Aorta (tissue), 5 donors: ENCODE data around the gene ADAP1. TPM values are rescaled to one million over a fixed set of nuclear protein-coding genes. Genes with fewer than 3 reads are reported as not detected.
A peak's percentile ranks its signal among the peaks of the same experiment; 100 is the strongest.

ENCODE experiments used
- ATAC-seq: fragments of 200-7000 bp; cut with Tn5 transposase; one replicate; pipeline ENCODE4 v1.9.1; 2022; ENCODE audit warnings: moderate library complexity; ENCODE audit not compliant: low FRiP score
- DNase-seq, 2 donors: peaks; one replicate each; pipeline ENCODE4 v3.0.0-alpha.2; 2020
- H3K27ac ChIP-seq, 2 donors: one replicate each; pipeline ENCODE4 v1.5.1; 2013; ENCODE audit warnings: low read length in 2 of 2, mild to moderate bottlenecking in 2 of 2, moderate library complexity in 2 of 2, control low read depth in 1 of 2, inconsistent platforms in 1 of 2, low read depth in 1 of 2
- H3K27me3 ChIP-seq, 2 donors: one replicate each; pipeline ENCODE4 v1.6.1; 2013; ENCODE audit warnings: control low read depth in 1 of 2, low read length in 1 of 2, mild to moderate bottlenecking in 1 of 2, moderate library complexity in 1 of 2; ENCODE audit not compliant: insufficient read depth in 2 of 2, control insufficient read depth in 1 of 2
- H3K36me3 ChIP-seq, 2 donors: one replicate each; pipeline ENCODE4 v1.6.1; 2013; ENCODE audit warnings: control low read depth in 1 of 2, low read length in 1 of 2, mild to moderate bottlenecking in 1 of 2; ENCODE audit not compliant: insufficient read depth in 2 of 2, control insufficient read depth in 1 of 2
- H3K4me1 ChIP-seq, 2 donors: one replicate each; pipeline ENCODE4 v1.6.1; 2013; ENCODE audit warnings: low read length in 2 of 2, control low read depth in 1 of 2, mild to moderate bottlenecking in 1 of 2, moderate library complexity in 1 of 2; ENCODE audit not compliant: insufficient read depth in 2 of 2, control insufficient read depth in 1 of 2
- H3K4me3 ChIP-seq, 2 donors: one replicate each; pipeline ENCODE4 v1.5.1; 2013; ENCODE audit warnings: low read length in 2 of 2, control low read depth in 1 of 2, mild to moderate bottlenecking in 1 of 2
- H3K9me3 ChIP-seq: one replicate; pipeline ENCODE4 v1.6.1; 2013; ENCODE audit warnings: mild to moderate bottlenecking, low read length; ENCODE audit not compliant: control insufficient read depth
- WGBS, 2 donors: extraction: QIAGEN DNeasy Blood & Tissue Kit; methylation state at CpG; one replicate each; pipeline ENCODE4 v1.1.7; 2013; 5-methylcytosine and 5-hydroxymethylcytosine counted together
- intact Hi-C, 2 donors: fragments of 100-400 bp; cut with DNase I; formaldehyde crosslinking; loops; one replicate each; pipeline versions ENCODE4 v1.14.2 to v1.15.0; 2022
- polyA plus RNA-seq, 2 donors: library from polyadenylated mRNA; stranded (reverse); fragments of 200-250 nt; gene quantifications; one replicate each; pipeline ENCODE4 v1.2.3, GENCODE V29; 2013
- total RNA-seq, 2 donors: library from RNA; stranded (reverse); fragmentation: NEBNext Ultra II Directional; extraction: Animal tissue kit (Norgen Biotek cat#: 25700); gene quantifications; one replicate each; pipeline ENCODE4 v1.2.1, GENCODE V29; 2021
- donor health status: healthy with polysubstance abuse.
- donor health status: Bipolar disorder and iron deficiency.
- donor health status: DM: no; HTN: no; CAD: no.
- donor health status: DM: no; HTN: no; CAD: no.
- donor health status: DM: yes; HTN: yes; CAD: no.

Gene ADAP1
- total and polyA plus RNA-seq, 4 donors = 4.3 to 16.9 (median 11.4) TPM

DNA sequence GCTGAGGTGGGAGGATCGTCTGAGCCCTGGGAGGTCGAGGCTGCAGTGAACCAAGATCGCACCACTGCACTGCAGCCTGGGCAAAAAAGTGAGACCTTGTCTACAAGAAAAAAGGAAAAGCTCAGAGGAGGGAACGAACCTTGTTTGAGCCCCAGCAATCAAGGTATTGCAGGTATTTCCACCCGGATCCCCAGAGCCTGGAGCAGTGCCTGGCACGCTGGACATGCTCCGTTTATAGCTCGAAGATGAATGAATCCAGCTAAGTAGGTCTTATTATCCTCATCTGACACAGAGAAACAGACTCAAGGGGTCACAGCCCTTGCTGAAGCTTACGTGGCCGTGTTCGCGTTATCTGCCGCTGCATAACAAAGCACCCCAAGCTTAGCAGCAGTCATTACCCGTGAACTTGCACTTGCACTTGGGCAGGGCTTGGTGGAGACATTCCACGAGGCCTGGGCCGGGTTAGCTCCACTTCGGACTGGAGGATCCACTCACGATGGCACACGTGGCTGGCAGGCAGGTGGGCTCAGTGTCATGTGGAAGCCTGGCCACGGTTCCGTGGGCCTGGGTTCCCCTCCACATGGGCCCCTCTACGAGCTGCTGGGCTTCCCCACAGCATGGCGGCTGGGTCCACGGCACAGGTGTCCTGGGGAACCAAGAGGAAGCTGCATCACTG, 24.1 kb upstream of the ADAP1 start:
- ATAC-seq = no peak
- whole genome bisulfite sequencing, 2 donors = 86 to 90% methylated on average over 24 of the region's 24 CpGs
- no peaks in the 10 kb centered on the region for H3K9me3 ChIP-seq
- H3K36me3 ChIP-seq = no peaks in the 10 kb centered on the region
- DNase-seq = no peak
- no peaks in the 10 kb centered on the region for H3K4me1 ChIP-seq
- intact Hi-C loops = loop anchor here in 1 of 2 donors (5.0 kb wide), 1 partner anchor 164 kb away; no protein-coding TSS in a partner anchor
- H3K27me3 ChIP-seq = no peaks in the 10 kb centered on the region
- H3K4me3 ChIP-seq = no peak overlapping the region
- H3K27ac ChIP-seq = no peak overlapping the region

DNA sequence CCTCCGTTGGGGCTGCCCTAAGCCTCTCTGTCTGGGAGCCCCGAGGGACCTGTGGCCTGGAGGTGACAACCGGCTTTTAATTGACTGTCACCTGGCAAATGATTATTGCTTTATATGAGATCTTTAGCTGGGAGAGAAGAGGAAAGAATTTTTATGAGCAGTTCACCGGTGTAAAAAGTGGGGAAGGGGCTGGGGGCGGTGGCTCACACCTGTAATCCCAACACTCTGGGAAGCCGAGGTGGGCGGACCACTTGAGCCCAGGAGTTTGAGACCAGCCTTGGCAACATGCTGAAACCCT, 23.5 kb upstream of the ADAP1 start:
- Histone ChIP-seq H3K4me3 (no peak overlapping the region), H3K36me3 (no peaks in the 10 kb centered on the region), H3K9me3 (no peaks in the 10 kb centered on the region), H3K4me1 (no peaks in the 10 kb centered on the region), H3K27ac (no peak overlapping the region), H3K27me3 (no peaks in the 10 kb centered on the region)
- 77 to 78% methylated on average over 7 of the region's 7 CpGs for WGBS, 2 donors
- DNase-seq = no peak
- intact Hi-C loops = loop anchor here in 1 of 2 donors (5.0 kb wide), 1 partner anchor 164 kb away; no protein-coding TSS in a partner anchor
- no peak for ATAC-seq

DNA sequence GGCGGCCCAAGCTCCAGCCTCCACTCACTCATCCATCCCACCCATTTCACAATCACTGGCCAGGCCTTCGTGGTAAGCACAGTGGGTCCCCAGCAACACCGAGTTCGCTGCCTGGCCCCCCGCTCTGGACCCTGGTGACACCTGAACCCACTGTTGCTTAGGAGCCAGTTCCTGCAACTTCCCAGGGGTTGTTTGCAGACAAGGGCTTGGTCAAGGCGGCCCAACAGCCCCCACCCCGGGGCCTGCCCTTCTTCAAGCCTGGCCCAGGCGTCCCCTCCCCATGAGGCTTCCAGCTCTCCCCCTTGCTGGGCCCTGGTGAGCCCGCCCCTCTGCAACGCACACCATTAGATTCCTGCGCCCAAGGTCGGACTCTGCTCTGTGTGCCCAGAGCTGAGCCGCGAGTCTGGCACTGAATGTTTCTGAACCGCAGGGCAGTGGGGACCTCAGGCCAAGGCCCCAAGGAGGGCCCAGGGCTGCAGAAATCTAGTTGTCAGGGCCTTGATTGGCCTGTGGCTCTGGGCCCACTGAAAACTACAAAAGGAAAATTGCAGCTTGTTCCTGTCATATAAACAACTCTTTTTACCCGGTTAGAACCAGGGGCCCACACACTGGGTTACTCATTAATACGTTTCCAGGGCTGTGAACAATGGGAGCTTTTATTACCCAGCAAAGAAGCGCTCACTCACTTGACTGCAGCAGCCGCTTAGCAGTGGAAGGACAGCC, 23.0 kb upstream of the ADAP1 start:
- Histone ChIP-seq H3K27ac (no peak overlapping the region), H3K9me3 (no peaks in the 10 kb centered on the region), H3K36me3 (no peaks in the 10 kb centered on the region), H3K4me1 (no peaks in the 10 kb centered on the region), H3K27me3 (no peaks in the 10 kb centered on the region), H3K4me3 (no peak overlapping the region)
- WGBS, 2 donors = 74 to 76% methylated on average over 19 of the region's 19 CpGs
- intact Hi-C loops = loop anchor here in 1 of 2 donors (5.0 kb wide), 1 partner anchor 165 kb away; no protein-coding TSS in a partner anchor
- ATAC-seq (no peak), DNase-seq (no peak)

DNA sequence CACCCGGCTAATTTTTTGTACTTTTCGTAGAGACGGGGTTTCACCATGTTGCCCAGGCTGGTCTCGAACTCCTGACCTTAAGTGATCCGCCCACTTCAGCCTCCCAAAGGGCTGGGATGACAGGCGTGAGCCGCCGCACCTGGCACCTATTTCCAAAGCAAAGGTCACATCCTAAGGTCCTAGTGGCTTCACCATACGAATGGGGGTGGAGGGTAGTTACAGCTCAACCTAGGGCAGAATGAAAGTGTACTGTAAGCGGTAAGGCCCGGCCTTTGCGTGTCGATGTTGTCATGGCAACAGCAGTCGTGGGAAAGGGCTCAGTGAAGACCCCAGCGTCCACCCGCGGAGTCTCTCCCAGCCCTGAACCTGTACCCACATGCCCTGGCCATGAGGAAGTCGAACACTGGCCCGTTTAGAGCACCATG, 22.4 kb upstream of the ADAP1 start:
- H3K36me3 ChIP-seq = peaks cover 0 to under 1% of the 10 kb centered on the region in 2 donors
- H3K4me1 ChIP-seq = no peaks in the 10 kb centered on the region
- no peaks in the 10 kb centered on the region for H3K9me3 ChIP-seq
- intact Hi-C loops = loop anchor here in 1 of 2 donors (5.0 kb wide), 1 partner anchor 165 kb away; no protein-coding TSS in a partner anchor
- WGBS, 2 donors = 81 to 83% methylated on average over 19 of the region's 19 CpGs
- DNase-seq = no peak
- no peak for ATAC-seq
- no peak overlapping the region for H3K27ac ChIP-seq
- H3K27me3 ChIP-seq = no peaks in the 10 kb centered on the region
- no peak overlapping the region for H3K4me3 ChIP-seq

DNA sequence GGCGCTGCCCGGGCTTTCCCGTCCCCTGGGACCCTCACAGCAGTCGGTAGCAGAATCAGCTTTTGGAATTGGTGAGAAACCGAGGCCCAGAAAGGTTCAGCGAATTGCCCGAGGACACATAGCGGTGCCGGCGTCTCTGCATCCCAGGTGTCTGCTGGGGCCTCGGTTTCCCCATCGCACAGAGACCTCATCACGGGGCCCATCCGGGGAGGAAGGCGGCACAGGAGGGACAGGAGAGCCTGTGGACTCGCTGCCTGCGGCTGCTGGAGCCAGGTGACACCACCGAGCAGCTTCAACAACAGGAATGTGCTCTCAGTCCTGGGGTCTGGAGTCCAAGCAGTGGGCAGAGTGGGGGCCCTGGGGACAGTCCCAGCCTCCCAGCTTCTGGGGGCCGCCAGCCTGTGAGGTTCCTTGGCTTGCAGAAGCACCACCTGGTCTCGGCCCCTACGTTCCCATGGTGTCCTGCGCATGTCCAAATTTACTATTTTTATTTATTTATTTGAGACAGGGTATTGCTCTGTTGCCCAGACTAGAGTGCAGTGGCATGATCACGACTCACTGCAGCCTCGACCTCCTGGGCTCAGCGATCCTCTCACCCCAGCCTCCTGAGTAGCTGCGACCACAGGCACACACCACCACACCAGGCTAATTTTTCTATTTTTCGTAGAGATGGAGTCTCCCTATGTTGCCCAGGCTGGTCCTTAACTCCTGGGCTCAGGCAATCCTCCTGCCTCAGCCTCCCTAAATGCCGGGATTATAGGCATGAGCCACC, 21.4 kb upstream of the ADAP1 start:
- intact Hi-C loops = loop anchor here in 1 of 2 donors (5.0 kb wide), 1 partner anchor 166 kb away; no protein-coding TSS in a partner anchor
- no peaks in the 10 kb centered on the region for H3K27me3 ChIP-seq
- 45 to 50% methylated on average over 28 of the region's 28 CpGs for WGBS, 2 donors
- H3K9me3 ChIP-seq = no peaks in the 10 kb centered on the region
- no peak overlapping the region for H3K27ac ChIP-seq
- H3K36me3 ChIP-seq = peaks cover 0 to 2% of the 10 kb centered on the region in 2 donors
- ATAC-seq (no peak), DNase-seq (no peak)
- H3K4me1 ChIP-seq = no peaks in the 10 kb centered on the region
- H3K4me3 ChIP-seq = no peak overlapping the region

DNA sequence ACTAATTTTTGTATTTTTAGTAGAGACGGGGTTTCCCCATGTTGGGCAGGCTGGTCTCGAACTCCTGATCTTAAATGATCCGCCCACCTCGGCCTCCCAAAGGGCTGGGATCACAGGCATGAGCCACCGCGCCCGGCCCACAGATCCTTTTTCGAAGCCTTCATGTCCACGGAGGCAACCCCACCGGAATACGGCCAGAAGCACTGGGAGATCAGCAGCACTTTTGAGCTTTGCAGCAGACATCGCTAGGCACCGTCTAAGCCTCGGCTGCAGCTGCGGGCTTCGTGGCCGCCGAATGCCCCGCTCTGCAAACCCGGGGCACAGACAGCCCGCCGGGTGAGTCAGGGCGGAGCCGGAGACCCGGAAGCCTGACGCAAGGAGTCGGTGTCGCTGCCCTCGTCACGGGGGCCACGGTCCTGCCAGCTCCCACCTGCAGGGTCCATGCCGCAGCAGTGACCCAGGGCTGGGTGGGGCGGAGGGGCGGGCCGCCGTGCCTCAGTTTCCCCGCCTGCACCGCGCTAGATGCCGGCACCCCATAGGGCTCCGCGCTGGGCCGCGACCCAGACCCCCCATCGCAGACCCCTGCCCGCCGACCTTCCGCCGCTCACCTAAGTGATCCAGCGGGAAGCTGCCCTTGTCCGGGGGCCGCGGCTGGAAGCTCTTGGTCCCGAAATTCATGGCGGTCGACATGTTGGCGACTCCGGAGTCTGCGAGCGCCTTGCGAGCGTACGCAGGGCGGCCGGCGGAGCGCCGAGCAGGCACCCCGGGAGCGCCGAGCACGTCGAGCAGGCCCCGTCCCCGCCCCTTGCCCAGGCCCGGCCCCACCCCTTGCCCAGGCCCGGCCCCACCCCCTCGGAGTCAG, 20.6 kb upstream of the ADAP1 start, which contains the start of gene COX19:
Gene COX19, minus strand, starts transcription at position 730 of the 862 bp plus-strand sequence. Its CDS starts 40 bp downstream, at position 690.
- DNase-seq (peak; percentile 95 to 97), ATAC-seq (peak; percentile 98)
- 0% methylated on average over 74 to 78 of the region's 78 CpGs for WGBS, 2 donors
- H3K27ac ChIP-seq = peak within 1 kb of the TSS; percentile 78 to 81
- no peaks in the 10 kb centered on the region for H3K9me3 ChIP-seq
- intact Hi-C loops = loop anchor here in 1 of 2 donors (5.0 kb wide), 1 partner anchor 167 kb away; no protein-coding TSS in a partner anchor
- H3K4me1 ChIP-seq = no peaks in the 10 kb centered on the region
- H3K36me3 ChIP-seq = peaks cover 0 to 2% of the 10 kb centered on the region in 2 donors
- H3K27me3 ChIP-seq = no peaks in the 10 kb centered on the region
- peak within 1 kb of the TSS; percentile 65 to 98 for H3K4me3 ChIP-seq

DNA sequence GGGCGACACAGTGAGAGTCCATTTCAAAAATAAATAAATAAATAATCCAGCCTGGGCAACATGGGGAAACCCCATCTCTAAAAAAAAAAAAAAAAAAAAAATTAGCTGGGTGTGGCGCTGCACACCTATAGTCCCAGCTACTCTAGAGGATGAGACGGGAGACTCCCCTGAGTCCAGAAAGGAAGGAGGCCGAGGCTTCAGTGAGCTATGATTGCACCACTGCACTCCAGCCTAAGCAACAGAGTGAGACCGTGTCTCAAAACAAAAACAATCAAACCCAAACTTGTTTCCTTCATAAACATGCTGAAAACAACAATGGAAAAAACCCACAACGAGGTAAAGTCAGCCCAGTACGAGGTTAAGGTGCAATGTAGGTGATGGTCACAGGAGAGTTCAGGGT, 19.7 kb upstream of the ADAP1 start:
- Histone ChIP-seq H3K4me1 (no peaks in the 10 kb centered on the region), H3K27ac (no peak overlapping the region), H3K27me3 (no peaks in the 10 kb centered on the region), H3K9me3 (no peaks in the 10 kb centered on the region), H3K4me3 (peak overlapping the region; percentile 65 to 98), H3K36me3 (peaks cover 0 to 2% of the 10 kb centered on the region in 2 donors)
- DNase-seq (no peak), ATAC-seq (no peak)
- WGBS, 2 donors = 48 to 52% methylated on average over 7 of the region's 7 CpGs
- intact Hi-C loops = no loop called here

DNA sequence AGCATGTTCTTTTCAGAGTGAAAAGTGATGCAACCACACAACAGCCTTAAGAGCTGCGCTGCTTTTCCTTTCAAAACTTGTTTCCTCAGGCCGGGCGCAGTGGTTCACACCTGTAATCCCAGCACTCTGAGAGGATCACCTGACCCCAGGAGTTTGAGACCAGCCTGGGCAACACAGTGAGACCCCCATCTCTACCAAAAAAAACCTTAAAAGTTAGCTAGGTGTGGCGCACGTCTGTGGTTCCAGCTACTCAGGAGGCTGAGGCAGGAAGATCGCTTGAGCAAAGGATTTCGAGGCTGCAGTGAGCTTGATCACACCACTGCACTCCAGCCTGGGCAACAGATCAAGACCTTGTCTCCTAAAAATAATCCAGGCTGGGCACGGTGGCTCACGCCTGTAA, 18.8 kb upstream of the ADAP1 start:
- DNase-seq (no peak), ATAC-seq (no peak)
- 80 to 82% methylated on average over 9 of the region's 9 CpGs for WGBS, 2 donors
- H3K36me3 ChIP-seq = peaks cover 0 to 3% of the 10 kb centered on the region in 2 donors
- H3K27ac ChIP-seq = no peak overlapping the region
- H3K9me3 ChIP-seq = no peaks in the 10 kb centered on the region
- no peaks in the 10 kb centered on the region for H3K27me3 ChIP-seq
- no peak overlapping the region for H3K4me3 ChIP-seq
- intact Hi-C loops = no loop called here
- H3K4me1 ChIP-seq = no peaks in the 10 kb centered on the region
